Dedifferentiated amniotic fluid mesenchymal stem cell (primary cell): Measurements from ENCODE around the gene CMTM8.

Experiments used
- DNase-seq: peaks from one replicate; pipeline ENCODE4 v3.0.0-alpha.2; 2016; ENCODE audit errors: extremely low spot score

CMTM8 gene

GRCh38 chr3:32276279-32276841, 37.9 kb downstream of the CMTM8 start:
- peak; percentile 36 for DNase-seq

DNA sequence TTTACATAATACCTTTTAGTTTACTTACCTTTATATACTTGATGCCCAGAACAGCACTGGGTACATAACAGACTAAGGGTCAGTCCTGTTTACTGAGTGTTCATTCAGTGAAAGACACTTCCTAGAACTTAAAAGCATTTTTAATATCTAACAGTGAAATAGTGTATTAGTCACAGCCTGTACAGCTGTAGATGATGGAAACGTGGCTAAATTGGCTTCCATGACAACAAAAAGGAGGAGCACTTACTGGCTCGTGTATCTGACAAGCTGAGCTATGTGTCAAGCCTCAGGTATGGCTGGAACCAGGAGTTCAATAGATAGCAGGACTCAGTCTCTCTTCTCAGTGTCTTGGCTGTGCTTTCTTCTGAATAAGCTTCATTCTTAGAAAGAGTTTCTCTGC, 40.2 kb downstream of the CMTM8 start:
- no peak for DNase-seq

- DNase-seq = no peak
Observed at GRCh38 chr3:32280262-32280910, 41.9 kb downstream of the CMTM8 start.

DNA sequence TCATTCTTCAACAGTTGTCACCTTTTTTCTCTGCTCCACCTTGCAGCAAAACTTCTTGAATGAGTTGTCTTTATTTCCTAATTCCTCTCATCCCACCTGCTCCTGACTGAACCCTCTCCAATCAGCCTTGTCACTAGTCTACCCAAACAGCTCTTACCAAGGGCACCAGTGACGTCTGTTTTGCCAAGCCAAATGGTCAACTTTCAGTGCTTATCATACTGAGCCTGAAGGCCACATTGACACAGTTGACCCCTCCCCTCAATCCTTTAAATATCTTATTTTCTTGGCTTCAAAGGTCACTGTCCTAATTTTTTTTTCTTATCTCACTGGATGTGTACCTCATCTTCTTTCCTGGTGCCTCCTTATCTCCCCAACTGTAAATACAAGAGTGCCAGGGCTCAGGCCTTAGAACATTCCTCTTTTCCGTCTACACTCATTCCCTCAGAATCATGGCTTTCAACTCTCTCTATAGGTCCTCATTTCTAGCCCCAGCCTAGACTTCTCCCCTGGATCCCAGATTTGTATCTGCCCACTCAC, 43.2 kb downstream of the CMTM8 start:
- no peak for DNase-seq

DNA sequence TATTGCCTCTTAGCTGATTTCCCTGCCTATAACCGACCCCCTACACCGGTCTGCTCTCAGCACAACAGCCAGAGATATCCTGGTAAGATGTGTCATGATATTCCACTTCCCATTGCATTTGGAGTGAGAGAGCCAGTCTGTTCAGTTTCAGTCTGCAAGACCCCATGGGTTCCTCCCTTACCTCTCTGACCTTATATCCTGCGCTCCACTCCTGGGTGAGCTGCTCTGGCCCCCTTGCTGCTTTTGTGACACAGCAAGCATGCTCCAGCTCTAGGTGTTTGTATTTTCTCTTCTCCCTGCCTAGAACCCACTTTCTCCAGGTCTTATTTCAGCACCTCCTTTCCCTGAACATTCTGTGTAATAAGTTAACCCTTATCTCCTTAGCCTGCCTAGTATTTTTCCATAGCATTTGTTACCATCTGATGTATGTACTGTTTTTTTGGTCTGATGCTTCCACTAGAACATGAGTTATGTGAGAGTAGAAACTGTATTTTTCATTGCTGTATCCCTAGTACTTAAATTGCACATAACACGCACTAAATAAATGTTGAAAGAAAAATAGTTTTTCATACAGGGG, 44.2 kb downstream of the CMTM8 start:
- no peak for DNase-seq

- DNase-seq = no peak
Observed at GRCh38 chr3:32283304-32283703, 44.8 kb downstream of the CMTM8 start.

DNA sequence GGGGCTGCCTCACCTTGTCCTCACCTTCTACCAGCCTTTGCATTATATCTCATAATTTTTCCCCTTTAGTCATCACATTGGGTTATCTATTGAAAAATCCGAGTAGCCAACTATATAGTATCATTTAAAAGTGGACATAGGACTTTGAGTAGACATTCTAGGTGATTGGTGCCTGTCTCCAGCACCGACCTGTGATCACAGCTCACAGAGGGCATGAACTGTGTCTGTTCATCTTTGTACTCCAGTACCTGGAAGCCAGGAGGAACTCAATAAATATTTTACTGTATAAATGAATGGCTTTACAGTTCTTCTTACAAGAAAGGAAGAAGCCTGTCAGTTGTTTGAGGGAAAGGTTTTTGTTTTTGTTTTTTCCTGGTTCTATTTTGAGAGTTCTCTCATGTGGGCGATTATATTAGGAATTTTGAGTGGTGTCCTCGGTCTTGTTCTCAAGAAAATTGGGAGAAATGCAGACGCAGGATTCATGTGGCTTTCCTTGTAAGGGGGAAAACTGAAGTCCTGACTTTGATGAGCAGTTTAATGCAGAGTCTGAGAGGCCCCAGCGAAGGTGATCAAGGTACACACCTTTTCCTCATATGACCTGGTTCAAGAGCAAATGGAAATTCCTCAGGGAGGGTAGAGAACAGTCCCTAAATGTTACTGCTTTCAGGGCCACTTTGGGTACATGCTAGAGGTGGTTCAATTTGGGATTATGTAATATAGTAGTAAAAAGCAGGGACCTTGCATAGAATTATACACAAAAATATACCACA, 46.1 kb downstream of the CMTM8 start:
- DNase-seq = no peak

DNA sequence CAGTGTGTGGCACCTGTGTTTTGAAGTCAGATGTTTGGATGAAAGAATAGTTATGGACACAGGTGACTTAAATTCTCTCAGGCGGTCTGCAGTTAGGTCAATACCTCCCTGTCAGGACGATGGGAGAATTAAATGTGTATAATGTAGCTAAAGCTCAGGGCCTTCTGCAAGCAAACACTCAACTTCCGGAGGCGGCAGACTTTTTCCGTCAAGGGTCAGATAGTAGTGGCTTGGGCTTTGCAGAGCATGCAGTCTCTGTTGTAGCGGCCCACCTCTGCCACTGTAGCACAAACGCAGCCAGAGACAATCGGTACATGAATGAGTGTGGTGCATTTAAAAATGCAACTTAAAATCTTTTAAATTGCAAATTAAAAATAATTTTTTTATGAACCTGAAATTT, 47.4 kb downstream of the CMTM8 start:
- DNase-seq = no peak

DNA sequence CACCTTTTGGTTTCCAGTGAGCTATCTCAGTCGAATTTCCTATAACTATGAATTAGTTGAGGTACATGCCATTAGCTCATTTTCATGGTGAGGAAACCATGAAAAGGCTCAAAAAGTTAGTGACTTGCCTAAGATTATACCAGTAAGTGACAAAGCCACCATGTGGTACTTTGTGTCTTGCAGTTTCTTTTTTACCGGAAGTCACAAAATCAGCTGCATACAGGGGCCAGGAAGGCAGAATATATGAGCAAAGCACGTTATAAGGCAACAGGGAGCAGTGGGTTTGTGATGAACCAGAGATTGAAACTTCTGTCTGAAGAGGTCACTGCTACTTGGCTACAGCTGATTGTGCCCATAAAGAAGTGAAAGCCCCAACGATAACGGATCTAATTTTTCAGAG, 50.3 kb downstream of the CMTM8 start:
- DNase-seq = no peak

DNA sequence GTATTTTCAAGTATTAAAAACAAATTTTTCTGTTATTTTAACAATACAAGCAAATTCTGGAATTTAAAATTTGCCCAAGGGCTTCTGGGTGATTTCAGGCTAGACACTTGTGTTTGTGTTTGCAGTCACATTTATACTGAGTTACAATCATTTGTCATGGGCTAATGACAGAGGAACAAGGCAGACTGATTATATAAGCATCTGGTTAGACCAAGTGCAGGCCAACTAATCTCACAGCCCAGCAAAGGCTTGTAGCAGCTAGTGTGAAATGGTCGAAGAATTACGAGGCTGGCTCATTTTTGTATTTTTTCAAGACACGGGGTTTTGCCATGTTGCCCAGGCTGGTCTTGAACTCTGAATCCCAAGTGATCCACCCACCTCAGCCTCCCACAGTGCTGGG, 52.1 kb downstream of the CMTM8 start:
- no peak for DNase-seq

DNA sequence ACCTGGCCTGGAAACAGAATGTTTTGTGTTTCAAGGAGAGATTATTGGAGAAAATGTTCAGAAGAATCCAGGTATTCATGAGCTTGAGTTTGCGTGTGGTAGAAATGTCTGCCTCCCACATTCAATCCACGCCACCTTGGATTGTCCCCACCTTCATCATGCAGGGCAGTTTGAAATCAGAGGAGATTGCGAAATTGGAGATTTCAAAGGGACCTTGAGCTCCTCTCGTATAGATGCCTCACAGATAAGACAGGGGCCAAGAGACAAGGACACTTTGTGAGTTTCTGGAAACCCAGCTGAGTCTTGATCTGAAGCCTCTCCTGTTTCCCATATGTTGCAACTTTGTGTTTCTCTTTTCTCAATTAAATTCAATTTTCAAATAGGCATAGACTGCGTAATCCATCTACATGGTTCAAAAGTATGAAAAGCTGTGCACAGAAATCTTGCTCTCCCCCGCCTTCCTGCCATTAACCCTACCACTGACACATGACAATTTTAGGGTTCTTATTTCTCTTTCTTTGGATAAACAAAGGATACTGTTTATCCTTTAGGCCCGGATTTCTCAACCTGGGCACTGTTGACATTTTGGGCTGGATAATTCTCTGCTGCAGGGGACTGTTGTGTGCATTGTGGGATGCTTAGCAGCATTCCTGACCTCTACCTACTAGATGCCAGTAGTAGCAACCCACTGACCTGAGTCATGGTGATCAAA, 53.8 kb downstream of the CMTM8 start:
- DNase-seq = no peak

GRCh38 chr3:32293903-32294302, 55.4 kb downstream of the CMTM8 start:
- DNase-seq = no peak

DNA sequence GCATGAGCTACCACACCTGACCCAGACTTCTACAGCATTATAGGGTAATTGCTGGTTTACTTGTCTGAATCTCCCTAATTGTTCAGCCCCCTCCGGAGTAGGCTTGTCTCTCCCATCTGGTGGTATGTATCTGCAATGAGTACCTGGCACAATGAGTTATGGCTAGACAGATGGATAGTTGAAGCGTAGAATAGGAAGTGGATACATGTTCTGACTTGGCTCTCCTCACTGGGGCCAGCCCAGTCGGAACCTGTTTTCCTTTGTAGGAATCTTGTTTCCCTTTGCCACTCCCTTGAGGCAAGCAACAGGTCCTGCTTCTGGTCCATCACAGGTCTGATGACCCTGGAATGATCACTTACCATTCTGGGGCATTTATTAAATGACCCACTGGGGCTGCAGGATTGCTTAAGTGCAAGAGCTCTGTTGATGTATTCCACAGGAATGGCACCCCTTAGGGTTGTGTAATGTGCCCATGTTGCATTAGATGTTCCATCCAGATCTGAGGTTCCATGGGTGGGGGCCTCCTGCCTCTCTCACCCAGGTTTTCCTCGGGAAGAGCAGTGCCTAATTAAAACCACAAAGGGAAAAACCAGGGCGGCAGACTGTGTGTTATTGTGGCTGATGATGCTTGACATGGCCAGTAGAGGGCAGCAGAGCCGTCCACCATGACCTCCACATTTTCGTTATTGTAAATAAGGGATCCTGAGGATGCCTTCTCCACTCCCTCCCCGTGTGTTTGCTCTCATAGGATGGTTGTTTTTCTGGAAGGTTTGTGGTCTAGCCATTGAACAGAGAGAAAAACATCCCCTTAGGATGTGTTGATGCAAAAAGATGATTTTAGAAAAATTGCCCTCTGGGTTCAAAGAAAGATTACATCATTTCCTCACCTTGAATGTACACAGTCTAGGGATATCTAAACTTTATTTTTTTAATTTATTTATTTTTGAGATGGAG, 58.0 kb downstream of the CMTM8 start:
- peak; percentile 62 for DNase-seq

DNA sequence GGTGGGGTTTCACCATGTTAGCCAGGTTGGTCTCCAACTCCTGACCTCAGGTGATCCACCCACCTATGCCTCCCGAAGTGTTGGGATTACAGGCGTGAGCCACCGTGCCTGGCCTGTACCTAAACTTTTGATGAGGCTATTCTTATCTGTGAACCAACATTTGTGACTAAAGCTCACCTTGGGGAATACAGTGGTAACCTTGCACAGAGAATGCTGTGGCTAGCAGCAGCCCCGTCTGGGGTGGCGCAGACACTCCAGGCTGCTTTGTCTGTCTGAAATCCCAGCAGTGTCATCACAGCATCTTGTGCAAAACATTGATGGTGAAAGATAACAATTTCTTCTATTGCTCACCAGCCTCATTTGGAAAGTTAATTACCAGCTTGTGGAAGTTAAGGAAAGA, 58.9 kb downstream of the CMTM8 start:
- no peak for DNase-seq

- DNase-seq = no peak
Observed at GRCh38 chr3:32301426-32301825, 62.9 kb downstream of the CMTM8 start.

- DNase-seq = no peak
Observed at GRCh38 chr3:32302601-32303398, 64.3 kb downstream of the CMTM8 start.

DNA sequence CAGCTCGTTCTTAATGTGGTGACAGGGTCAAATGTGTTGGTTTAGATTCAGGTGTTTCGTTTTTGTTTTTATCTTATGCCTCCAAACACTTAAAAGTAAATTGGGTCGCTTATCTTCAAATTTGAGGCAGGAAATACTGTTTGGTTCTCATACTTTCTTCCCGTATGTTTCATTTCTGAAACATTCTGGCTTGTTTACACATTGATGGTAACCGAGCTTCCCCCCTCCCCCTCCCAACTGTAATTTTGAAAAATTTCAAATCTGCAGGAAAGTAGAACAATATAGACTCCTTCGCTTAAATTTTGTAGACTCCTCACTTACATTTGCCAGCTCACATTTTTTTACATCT, 64.9 kb downstream of the CMTM8 start:
- DNase-seq = no peak

- no peak for DNase-seq
Observed at GRCh38 chr3:32303977-32304881, 65.7 kb downstream of the CMTM8 start.

- no peak for DNase-seq
Observed at GRCh38 chr3:32305361-32305876, 66.9 kb downstream of the CMTM8 start.
